Calu3 (cell line): ENCODE results near the gene RUVBL1. TPM values are rescaled to one million over a fixed set of nuclear protein-coding genes. Genes with fewer than 3 reads are reported as not detected.

Source experiments
- BruUV-seq: library from RNA; stranded (reverse); fragments of 400-500 nt; replicated peaks from 2 replicates; lab custom pipeline; 2021; lab: Mats Ljungman, UMichigan
- CTCF ChIA-PET: fragments of 300-600 bp; sonication (Branson Sonifier 250); formaldehyde crosslinking; loops from one replicate; lab custom pipeline; 2022; ENCODE audit warnings: antibody characterized with exemption; lab: Charles Lee
- DNase-seq: peaks from one replicate; pipeline ENCODE4 v3.0.0; 2022
- H3K27ac Mint-ChIP-seq: one replicate; pipeline ENCODE4 v1.8.0; 2022; ENCODE audit warnings: mixed read lengths; ENCODE audit not compliant: unreplicated experiment
- H3K27me3 Mint-ChIP-seq: one replicate; pipeline ENCODE4 v1.8.0; 2022; ENCODE audit warnings: mixed read lengths; ENCODE audit not compliant: unreplicated experiment
- H3K36me3 Mint-ChIP-seq: one replicate; pipeline ENCODE4 v1.8.0; 2022; ENCODE audit warnings: mild to moderate bottlenecking, moderate library complexity, mixed read lengths; ENCODE audit not compliant: insufficient read depth, unreplicated experiment
- H3K4me1 Mint-ChIP-seq: one replicate; pipeline ENCODE4 v1.8.0; 2022; ENCODE audit warnings: mild to moderate bottlenecking, low read depth, mixed read lengths; ENCODE audit not compliant: unreplicated experiment
- H3K4me3 Mint-ChIP-seq: one replicate; pipeline ENCODE4 v1.8.0; 2022; ENCODE audit warnings: mild to moderate bottlenecking, low read depth, moderate library complexity, mixed read lengths; ENCODE audit not compliant: unreplicated experiment
- H3K9me3 Mint-ChIP-seq: one replicate; pipeline ENCODE4 v1.8.0; 2022; ENCODE audit warnings: low read depth, mixed read lengths; ENCODE audit not compliant: unreplicated experiment
- intact Hi-C: fragments of 100-400 bp; cut with micrococcal nuclease; formaldehyde crosslinking; loops from one replicate; pipeline ENCODE4 v1.10.0; 2022; ENCODE audit not compliant: unreplicated experiment
- total RNA-seq: library from RNA; stranded (reverse); gene quantifications from 2 replicates; pipeline ENCODE4 v1.2.3, GENCODE V29; 2022
- TF ChIP-seq, protein P1 (sequence below): fragments of 200-600 bp; IDR thresholded peaks from one replicate; pipeline ENCODE4 v1.8.0; 2022; ENCODE audit warnings: antibody characterized with exemption; ENCODE audit not compliant: unreplicated experiment

RUVBL1 gene
- total RNA-seq, 1 experiment from 2014 or later, result 167 TPM

DNA sequence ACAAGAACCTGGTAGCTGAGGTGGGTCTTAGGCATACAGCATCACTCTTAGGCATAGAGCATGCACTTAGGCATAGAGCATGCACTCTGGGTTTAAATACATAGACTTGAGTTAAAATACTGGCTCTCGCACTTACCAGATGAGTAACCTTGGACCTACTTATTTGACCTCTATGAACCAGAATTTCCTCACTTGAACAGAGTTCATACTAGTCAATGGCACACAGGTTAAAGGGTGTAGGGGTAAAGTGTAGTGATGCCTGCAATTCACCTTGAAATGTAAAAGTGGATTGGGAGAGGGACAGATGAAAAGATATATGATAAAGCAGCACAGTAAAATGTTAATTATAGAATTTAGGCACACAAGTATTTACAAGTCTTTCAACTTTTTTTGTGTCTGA is 1.6 kb downstream of the RUVBL1 start:
- Mint-ChIP-seq H3K9me3 (no peaks in the 10 kb centered on the region), H3K4me1 (peaks cover 39% of the 10 kb centered on the region), H3K36me3 (peaks cover 54% of the 10 kb centered on the region), H3K27me3 (no peaks in the 10 kb centered on the region), H3K4me3 (peak overlapping the region; percentile 100), H3K27ac (peak overlapping the region; percentile 25)
- CTCF ChIA-PET, result interaction anchor here (0.6 to 2.9 kb wide), 5 partner anchors 11 to 336 kb away, joined by 3 to 15 read pairs (median 6); partner anchors contain the start of gene EEFSEC
- no TSS peak for BruUV-seq
- TF ChIP-seq, protein P1, sequence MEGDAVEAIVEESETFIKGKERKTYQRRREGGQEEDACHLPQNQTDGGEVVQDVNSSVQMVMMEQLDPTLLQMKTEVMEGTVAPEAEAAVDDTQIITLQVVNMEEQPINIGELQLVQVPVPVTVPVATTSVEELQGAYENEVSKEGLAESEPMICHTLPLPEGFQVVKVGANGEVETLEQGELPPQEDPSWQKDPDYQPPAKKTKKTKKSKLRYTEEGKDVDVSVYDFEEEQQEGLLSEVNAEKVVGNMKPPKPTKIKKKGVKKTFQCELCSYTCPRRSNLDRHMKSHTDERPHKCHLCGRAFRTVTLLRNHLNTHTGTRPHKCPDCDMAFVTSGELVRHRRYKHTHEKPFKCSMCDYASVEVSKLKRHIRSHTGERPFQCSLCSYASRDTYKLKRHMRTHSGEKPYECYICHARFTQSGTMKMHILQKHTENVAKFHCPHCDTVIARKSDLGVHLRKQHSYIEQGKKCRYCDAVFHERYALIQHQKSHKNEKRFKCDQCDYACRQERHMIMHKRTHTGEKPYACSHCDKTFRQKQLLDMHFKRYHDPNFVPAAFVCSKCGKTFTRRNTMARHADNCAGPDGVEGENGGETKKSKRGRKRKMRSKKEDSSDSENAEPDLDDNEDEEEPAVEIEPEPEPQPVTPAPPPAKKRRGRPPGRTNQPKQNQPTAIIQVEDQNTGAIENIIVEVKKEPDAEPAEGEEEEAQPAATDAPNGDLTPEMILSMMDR, result no peak
- intact Hi-C loops, result loop anchor here (2.0 kb wide), 1 partner anchor 31 kb away; the partner anchor contains the start of gene EEFSEC
- no peak for DNase-seq

DNA sequence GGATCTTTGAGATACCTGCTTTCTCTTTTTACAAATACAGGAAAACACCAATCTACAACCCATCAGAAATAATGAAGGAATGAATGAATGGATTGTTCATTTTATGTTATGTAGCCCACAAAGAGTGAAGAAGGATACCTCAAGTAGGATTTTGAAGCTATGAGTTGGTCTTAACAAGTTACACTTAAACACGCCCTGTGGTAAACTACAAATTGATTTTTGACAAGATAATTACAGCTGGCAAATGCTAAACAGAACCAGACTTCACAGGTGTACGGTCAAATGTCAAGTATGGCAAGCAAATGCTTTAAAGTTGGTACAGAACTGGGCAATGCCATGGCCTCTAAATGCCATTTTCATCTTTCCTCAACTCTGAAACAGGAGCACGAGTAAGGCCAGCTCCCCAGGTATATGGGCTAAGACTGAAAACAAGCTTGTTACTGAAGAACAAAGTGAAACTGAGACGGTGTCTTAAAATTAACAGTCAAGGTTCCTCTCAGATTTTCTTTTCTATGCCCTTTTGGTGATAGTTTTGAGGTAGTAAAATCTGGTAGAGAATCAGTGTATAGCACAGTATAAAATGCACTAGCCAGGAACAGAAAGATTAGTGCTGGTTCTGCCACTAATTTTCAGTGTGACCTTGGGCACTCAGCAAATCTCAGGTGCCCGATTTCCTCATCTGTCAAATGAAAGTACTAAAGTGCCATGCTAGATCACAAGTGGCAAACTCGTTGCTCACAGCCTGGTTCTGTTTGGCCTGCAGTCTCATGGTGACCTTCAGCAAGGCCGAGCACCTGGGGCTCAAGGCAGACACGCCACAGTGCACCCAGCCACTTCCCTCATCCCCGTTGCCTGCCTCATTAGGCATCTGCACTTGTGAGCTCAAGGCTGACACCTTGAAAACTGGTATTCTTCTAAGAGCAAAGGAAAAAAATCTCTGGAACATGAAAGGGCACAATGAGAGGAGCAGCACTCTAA is 9.5 kb downstream of the RUVBL1 start:
- CTCF ChIA-PET, result interaction anchor here (1.3 kb wide), 1 partner anchor 9 kb away, joined by 7 read pairs; the partner anchor contains the start of gene RUVBL1
- Mint-ChIP-seq H3K36me3 (peaks cover 55% of the 10 kb centered on the region), H3K27ac (no peak overlapping the region), H3K9me3 (no peaks in the 10 kb centered on the region), H3K4me3 (no peak overlapping the region), H3K27me3 (no peaks in the 10 kb centered on the region), H3K4me1 (peaks cover 41% of the 10 kb centered on the region)
- no peak for DNase-seq
- TF ChIP-seq, protein P1, result no peak
- intact Hi-C loops, result no loop called here
- no TSS peak for BruUV-seq

DNA sequence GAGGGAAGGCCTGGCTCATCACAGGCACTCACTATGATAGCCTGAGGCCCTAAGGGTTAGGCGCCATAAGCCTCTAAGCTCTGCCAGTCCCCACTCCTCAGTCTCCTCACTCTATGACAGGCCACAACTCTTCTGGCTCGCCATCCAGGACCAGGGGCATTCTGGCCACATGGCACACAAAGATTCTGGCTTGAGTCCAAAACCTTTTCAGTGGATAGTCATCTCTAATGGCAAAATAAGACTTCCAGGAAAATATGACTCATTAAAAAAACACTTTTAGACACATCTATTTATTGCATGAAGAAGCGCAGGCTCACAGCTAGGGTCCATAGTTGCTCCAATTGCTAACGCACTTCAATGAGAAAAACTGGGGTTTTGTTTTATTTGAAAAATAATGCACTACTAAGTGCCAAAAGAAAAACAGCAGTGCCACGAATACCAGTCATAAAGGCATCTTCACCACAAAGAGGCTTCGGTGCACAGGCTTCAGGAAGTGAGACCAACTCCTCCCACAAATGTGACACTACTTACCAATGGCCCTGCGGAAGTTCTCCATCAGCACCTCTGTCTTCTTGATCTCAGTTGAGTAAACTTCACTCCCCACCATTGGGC is 11.1 kb downstream of the RUVBL1 start:
- Mint-ChIP-seq H3K27ac (no peak overlapping the region), H3K27me3 (no peaks in the 10 kb centered on the region), H3K4me1 (peaks cover 28% of the 10 kb centered on the region), H3K36me3 (peaks cover 41% of the 10 kb centered on the region), H3K9me3 (no peaks in the 10 kb centered on the region), H3K4me3 (no peak overlapping the region)
- no TSS peak for BruUV-seq
- CTCF ChIA-PET, result interaction anchor here (0.7 kb wide), 1 partner anchor 18 kb away, joined by 3 read pairs; no protein-coding TSS in a partner anchor
- TF ChIP-seq, protein P1, result no peak
- intact Hi-C loops, result no loop called here
- DNase-seq, result no peak

DNA sequence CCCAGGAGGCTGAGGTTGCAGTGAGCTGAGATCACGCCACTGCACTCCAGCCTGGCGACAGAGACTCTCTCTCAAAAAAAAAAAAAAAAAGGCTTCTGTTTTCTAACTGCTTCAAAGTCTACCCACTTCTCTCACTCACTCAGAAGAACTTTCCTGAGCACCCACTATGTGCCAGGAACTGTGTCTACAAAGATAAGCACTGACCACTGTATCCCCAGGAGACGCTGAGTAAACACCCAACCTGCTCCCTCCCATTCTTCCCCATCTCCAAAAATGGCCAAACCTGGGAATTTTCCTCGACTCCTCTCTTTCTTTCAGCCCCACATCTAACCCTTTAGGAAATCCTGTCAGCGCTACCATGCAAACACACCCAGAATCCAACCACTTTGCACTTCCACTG is 12.5 kb downstream of the RUVBL1 start:
- intact Hi-C loops, result no loop called here

More for the DNA sequence above, 12.5 kb downstream of the RUVBL1 start:
- CTCF ChIA-PET, result interaction anchor here (0.6 to 1.0 kb wide), 5 partner anchors 10 to 905 kb away, joined by 4 to 10 read pairs (median 4); no protein-coding TSS in a partner anchor
- Mint-ChIP-seq H3K9me3 (no peaks in the 10 kb centered on the region), H3K4me1 (peaks cover 28% of the 10 kb centered on the region), H3K27me3 (no peaks in the 10 kb centered on the region), H3K27ac (no peak overlapping the region), H3K4me3 (no peak overlapping the region), H3K36me3 (peaks cover 36% of the 10 kb centered on the region)
- TF ChIP-seq, protein P1, result no peak
- no TSS peak for BruUV-seq
- no peak for DNase-seq
